AG04450 (cell line): ENCODE data around the gene LCA5. TPM values are rescaled to one million over a fixed set of nuclear protein-coding genes. Genes with fewer than 3 reads are reported as not detected.

Experiments
- CTCF ChIA-PET: fragments of 300-600, 350-600 bp; formaldehyde crosslinking; extraction: SDS; loops from one replicate; lab custom pipeline; 2022; ENCODE audit warnings: antibody characterized with exemption, inconsistent platforms; lab: Charles Lee
- POLR2A ChIA-PET: fragments of 350-600 bp; formaldehyde crosslinking; extraction: SDS; loops from one replicate; lab custom pipeline; 2021; ENCODE audit warnings: antibody characterized with exemption, inconsistent platforms; lab: Yijun Ruan, JAX
- DNase-seq: peaks from one replicate; pipeline ENCODE4 v3.0.0-alpha.2; 2011; ENCODE audit warnings: low read depth, low spot score
- H3K27ac ChIP-seq: one replicate; pipeline ENCODE4 v1.5.1; 2012; ENCODE audit warnings: low read depth, low read length, control low read depth
- H3K27me3 ChIP-seq: one replicate; pipeline ENCODE4 v1.6.0; 2012; ENCODE audit warnings: low read length; ENCODE audit not compliant: control insufficient read depth, insufficient read depth
- H3K4me3 ChIP-seq: 2 replicates; pipeline ENCODE4 v1.5.1; 2011; ENCODE audit warnings: mild to moderate bottlenecking, low read depth, low read length, control low read depth
- H3K9me3 ChIP-seq: 2 replicates; pipeline ENCODE4 v1.5.1; 2012; ENCODE audit warnings: low read length; ENCODE audit not compliant: control insufficient read depth, insufficient read depth
- CTCF ChIP-seq: IDR thresholded peaks from 2 replicates; pipeline ENCODE4 v1.5.1; 2011; ENCODE audit warnings: low read depth, low read length, control low read depth, inconsistent platforms
- polyA plus RNA-seq: library from polyadenylated mRNA; depleted of rRNA; stranded (reverse); fragments of >200 nt; gene quantifications from 2 replicates; pipeline ENCODE4 v1.2.3, GENCODE V29; 2011

LCA5 gene
- polyA plus RNA-seq, 1 experiment: 4.2 TPM

GRCh38 chr6:79463621-79464050, 73.6 kb downstream of the LCA5 start:
- no peaks in the 10 kb centered on the region for H3K27me3 ChIP-seq
- no peak for TF ChIP-seq CTCF
- no peak overlapping the region for H3K4me3 ChIP-seq
- DNase-seq: no peak
- ChIA-PET POLR2A (no interaction called here), CTCF (no interaction called here)
- no peaks in the 10 kb centered on the region for H3K9me3 ChIP-seq
- no peak overlapping the region for H3K27ac ChIP-seq

- no peak overlapping the region for H3K27ac ChIP-seq
- ChIA-PET CTCF (no interaction called here), POLR2A (no interaction called here)
- no peaks in the 10 kb centered on the region for H3K27me3 ChIP-seq
- H3K4me3 ChIP-seq: no peak overlapping the region
- TF ChIP-seq CTCF: no peak
- DNase-seq: no peak
- no peaks in the 10 kb centered on the region for H3K9me3 ChIP-seq
Observed at GRCh38 chr6:79461205-79461604, 76.0 kb downstream of the LCA5 start.

- Histone ChIP-seq H3K4me3 (no peak overlapping the region), H3K27me3 (peaks cover 3% of the 10 kb centered on the region)
- CTCF ChIA-PET: no interaction called here
Observed at GRCh38 chr6:79455446-79455845, 81.8 kb downstream of the LCA5 start.

GRCh38 chr6:79453558-79454042, 83.6 kb downstream of the LCA5 start:
- peaks cover 3% of the 10 kb centered on the region for H3K27me3 ChIP-seq
- TF ChIP-seq CTCF: no peak
- no peak overlapping the region for H3K27ac ChIP-seq
- no peaks in the 10 kb centered on the region for H3K9me3 ChIP-seq
- ChIA-PET POLR2A (no interaction called here), CTCF (interaction anchor here (1.0 kb wide), 1 partner anchor 11 kb away, joined by 3 read pairs; no protein-coding TSS in a partner anchor)
- no peak overlapping the region for H3K4me3 ChIP-seq
- no peak for DNase-seq

More at GRCh38 chr6:79455446-79455845, 81.8 kb downstream of the LCA5 start:
- POLR2A ChIA-PET: no interaction called here
- Histone ChIP-seq H3K9me3 (no peaks in the 10 kb centered on the region), H3K27ac (no peak overlapping the region)
- no peak for DNase-seq
- no peak for TF ChIP-seq CTCF

GRCh38 chr6:79450984-79451383, 86.2 kb downstream of the LCA5 start:
- CTCF ChIA-PET: no interaction called here
- TF ChIP-seq CTCF: no peak
- POLR2A ChIA-PET: no interaction called here
- Histone ChIP-seq H3K27me3 (peaks cover 3% of the 10 kb centered on the region), H3K4me3 (no peak overlapping the region), H3K9me3 (no peaks in the 10 kb centered on the region), H3K27ac (no peak overlapping the region)
- DNase-seq: no peak
